ENCODE measurements around the gene DZIP3. TPM values are rescaled to one million over a fixed set of nuclear protein-coding genes. Genes with fewer than 3 reads are reported as not detected.
A peak's percentile ranks its signal among the peaks of the same experiment; 100 is the strongest.

DZIP3 gene
- total and polyA plus RNA-seq, 7 experiments from 2014 or later, result 4.5 to 17.3 (median 14.5) TPM

- intact Hi-C loops (cut with micrococcal nuclease), result no loop called here
- Histone ChIP-seq H3K9me3 (ENCODE audit: control insufficient read depth in 2 of 3, low read length in 3 of 3) (no peaks in the 10 kb centered on the region), H3K4me3 (ENCODE audit: low read length) (no peak overlapping the region), H3K4me1 (ENCODE audit: control insufficient read depth in 2 of 2, insufficient read depth in 2 of 2, low read length in 2 of 2) (no peaks in the 10 kb centered on the region), H3K27ac (ENCODE audit: low read depth, low read length) (no peak overlapping the region), H3K27me3 (ENCODE audit: control insufficient read depth in 2 of 2, insufficient read depth in 2 of 2, low read length in 2 of 2) (no peaks in the 10 kb centered on the region), H3K36me3 (ENCODE audit: control insufficient read depth in 2 of 3, insufficient read depth in 3 of 3, low read length in 3 of 3) (no peaks in the 10 kb centered on the region)
- DNase-seq (no peak), ATAC-seq (no peak)
- no peaks in the 10 kb centered on the region for H3K27me3 Mint-ChIP-seq
- no peak overlapping the region for H3K27ac Mint-ChIP-seq
- H3K36me3 Mint-ChIP-seq, result peaks cover 0 to 25% (median 0%) of the 10 kb centered on the region in 5 donors
- ChIA-PET POLR2A (no interaction called here), CTCF (no interaction called here)
- no peaks in the 10 kb centered on the region for H3K9me3 Mint-ChIP-seq
- H3K4me3 Mint-ChIP-seq, result no peak overlapping the region
- H3K4me1 Mint-ChIP-seq, result peaks cover 0 to 13% (median 0%) of the 10 kb centered on the region in 7 donors
Observed at GRCh38 chr3:108565506-108565905, 24.0 kb upstream of the DZIP3 start.

- Histone ChIP-seq H3K9me3 (ENCODE audit: control insufficient read depth in 2 of 3, low read length in 3 of 3) (no peaks in the 10 kb centered on the region), H3K27me3 (ENCODE audit: control insufficient read depth in 2 of 2, insufficient read depth in 2 of 2, low read length in 2 of 2) (no peaks in the 10 kb centered on the region), H3K4me1 (ENCODE audit: control insufficient read depth in 2 of 2, insufficient read depth in 2 of 2, low read length in 2 of 2) (no peaks in the 10 kb centered on the region), H3K4me3 (ENCODE audit: low read length) (no peak overlapping the region), H3K27ac (ENCODE audit: low read depth, low read length) (no peak overlapping the region), H3K36me3 (ENCODE audit: control insufficient read depth in 2 of 3, insufficient read depth in 3 of 3, low read length in 3 of 3) (no peaks in the 10 kb centered on the region)
- H3K36me3 Mint-ChIP-seq, result peaks cover 0 to 19% (median 0%) of the 10 kb centered on the region in 5 donors
- H3K4me3 Mint-ChIP-seq, result no peak overlapping the region
- CTCF ChIA-PET, result interaction anchor here (0.6 kb wide), 1 partner anchor 797 kb away, joined by 3 read pairs; no protein-coding TSS in a partner anchor
- no peak for DNase-seq
- H3K27ac Mint-ChIP-seq, result no peak overlapping the region
- intact Hi-C loops (cut with micrococcal nuclease), result no loop called here
- peaks cover 0 to 13% (median 0%) of the 10 kb centered on the region in 7 donors for H3K4me1 Mint-ChIP-seq
- POLR2A ChIA-PET, result no interaction called here
- no peaks in the 10 kb centered on the region for H3K9me3 Mint-ChIP-seq
- ATAC-seq, result no peak
- H3K27me3 Mint-ChIP-seq, result no peaks in the 10 kb centered on the region
Observed at GRCh38 chr3:108566599-108566998, 22.9 kb upstream of the DZIP3 start.

GRCh38 chr3:108569336-108569735, 20.2 kb upstream of the DZIP3 start:
- CTCF ChIA-PET, result no interaction called here
- intact Hi-C loops (cut with micrococcal nuclease), result no loop called here
- H3K4me1 ChIP-seq (ENCODE audit: control insufficient read depth in 2 of 2, insufficient read depth in 2 of 2, low read length in 2 of 2), result no peaks in the 10 kb centered on the region
- H3K9me3 ChIP-seq (ENCODE audit: control insufficient read depth in 2 of 3, low read length in 3 of 3), result no peaks in the 10 kb centered on the region
- Mint-ChIP-seq H3K27me3 (no peaks in the 10 kb centered on the region), H3K4me3 (no peak overlapping the region), H3K9me3 (peaks cover 0 to 18% (median 2%) of the 10 kb centered on the region in 11 donors), H3K27ac (no peak overlapping the region), H3K4me1 (peaks cover 0 to 11% (median 0%) of the 10 kb centered on the region in 7 donors), H3K36me3 (peaks cover 0 to 36% (median 16%) of the 10 kb centered on the region in 5 donors)
- no peak overlapping the region for H3K27ac ChIP-seq (ENCODE audit: low read depth, low read length)
- H3K27me3 ChIP-seq (ENCODE audit: control insufficient read depth in 2 of 2, insufficient read depth in 2 of 2, low read length in 2 of 2), result no peaks in the 10 kb centered on the region
- ATAC-seq (no peak), DNase-seq (no peak)
- H3K36me3 ChIP-seq (ENCODE audit: control insufficient read depth in 2 of 3, insufficient read depth in 3 of 3, low read length in 3 of 3), result no peaks in the 10 kb centered on the region
- H3K4me3 ChIP-seq (ENCODE audit: low read length), result no peak overlapping the region
- POLR2A ChIA-PET, result no interaction called here

- no peaks in the 10 kb centered on the region for H3K27me3 Mint-ChIP-seq
- peaks cover 0 to 2% (median 0%) of the 10 kb centered on the region in 7 donors for H3K4me1 Mint-ChIP-seq
- Histone ChIP-seq H3K9me3 (ENCODE audit: control insufficient read depth in 2 of 3, low read length in 3 of 3) (no peaks in the 10 kb centered on the region), H3K4me1 (ENCODE audit: control insufficient read depth in 2 of 2, insufficient read depth in 2 of 2, low read length in 2 of 2) (no peaks in the 10 kb centered on the region), H3K27me3 (ENCODE audit: control insufficient read depth in 2 of 2, insufficient read depth in 2 of 2, low read length in 2 of 2) (no peaks in the 10 kb centered on the region), H3K36me3 (ENCODE audit: control insufficient read depth in 2 of 3, insufficient read depth in 3 of 3, low read length in 3 of 3) (no peaks in the 10 kb centered on the region), H3K27ac (ENCODE audit: low read depth, low read length) (no peak overlapping the region), H3K4me3 (ENCODE audit: low read length) (no peak overlapping the region)
- peaks cover 0 to 40% (median 15%) of the 10 kb centered on the region in 5 donors for H3K36me3 Mint-ChIP-seq
- no peak for ATAC-seq
- no peak overlapping the region for H3K4me3 Mint-ChIP-seq
- DNase-seq, result no peak
- H3K9me3 Mint-ChIP-seq, result peaks cover 0 to 6% (median 1%) of the 10 kb centered on the region in 11 donors
- POLR2A ChIA-PET, result interaction anchor here (1.9 kb wide), 1 partner anchor 12 kb away, joined by 7 read pairs; the partner anchor contains the start of genes CIP2A and DZIP3
- no peak overlapping the region for H3K27ac Mint-ChIP-seq
- intact Hi-C loops (cut with micrococcal nuclease), result no loop called here
- CTCF ChIA-PET, result no interaction called here
Observed at GRCh38 chr3:108578064-108578463, 11.5 kb upstream of the DZIP3 start.

- DNase-seq (peak in 1 of 9 donors; percentile 10), ATAC-seq (no peak)
- Mint-ChIP-seq H3K27me3 (no peaks in the 10 kb centered on the region), H3K4me3 (peak overlapping the region; percentile 94 to 99 (median 98)), H3K9me3 (no peaks in the 10 kb centered on the region), H3K27ac (peak overlapping the region; percentile 95 to 100 (median 99)), H3K4me1 (peaks cover 12 to 55% (median 36%) of the 10 kb centered on the region in 7 donors), H3K36me3 (peaks cover 0 to 10% (median 0%) of the 10 kb centered on the region in 5 donors)
- H3K27me3 ChIP-seq (ENCODE audit: control insufficient read depth in 2 of 2, insufficient read depth in 2 of 2, low read length in 2 of 2), result no peaks in the 10 kb centered on the region
- CTCF ChIA-PET, result interaction anchor here (0.6 to 4.5 kb wide), 4 partner anchors 9 to 1069 kb away, joined by 4 to 39 read pairs (median 5); no protein-coding TSS in a partner anchor
- POLR2A ChIA-PET, result interaction anchor here (0.5 to 6.0 kb wide), 11 partner anchors 11 to 1066 kb away, joined by 3 to 159 read pairs (median 6); partner anchors contain the start of genes BBX and TRAT1
- peak overlapping the region; percentile 92 for H3K27ac ChIP-seq (ENCODE audit: low read depth, low read length)
- H3K4me1 ChIP-seq (ENCODE audit: control insufficient read depth in 2 of 2, insufficient read depth in 2 of 2, low read length in 2 of 2), result peaks cover 11 to 15% of the 10 kb centered on the region in 2 donors
- peak overlapping the region; percentile 87 for H3K4me3 ChIP-seq (ENCODE audit: low read length)
- H3K9me3 ChIP-seq (ENCODE audit: control insufficient read depth in 2 of 3, low read length in 3 of 3), result no peaks in the 10 kb centered on the region
- intact Hi-C loops (cut with micrococcal nuclease), result loop anchor here (2.0 to 10.0 kb wide), 7 partner anchors 36 to 1064 kb away; partner anchors contain the start of gene CD47 (in 1 of the 2)
- H3K36me3 ChIP-seq (ENCODE audit: control insufficient read depth in 2 of 3, insufficient read depth in 3 of 3, low read length in 3 of 3), result peaks cover 0 to 6% (median 0%) of the 10 kb centered on the region in 3 experiments
Observed at GRCh38 chr3:108588601-108589000, 921 bp upstream of the DZIP3 start.

GRCh38 chr3:108589998-108590323, 439 bp downstream of the DZIP3 start:
- Histone ChIP-seq H3K9me3 (ENCODE audit: control insufficient read depth in 2 of 3, low read length in 3 of 3) (no peaks in the 10 kb centered on the region), H3K36me3 (ENCODE audit: control insufficient read depth in 2 of 3, insufficient read depth in 3 of 3, low read length in 3 of 3) (peaks cover 0 to 6% (median 0%) of the 10 kb centered on the region in 3 experiments), H3K27ac (ENCODE audit: low read depth, low read length) (peak overlapping the region; percentile 92), H3K4me1 (ENCODE audit: control insufficient read depth in 2 of 2, insufficient read depth in 2 of 2, low read length in 2 of 2) (peaks cover 11 to 15% of the 10 kb centered on the region in 2 donors), H3K4me3 (ENCODE audit: low read length) (peak overlapping the region; percentile 87), H3K27me3 (ENCODE audit: control insufficient read depth in 2 of 2, insufficient read depth in 2 of 2, low read length in 2 of 2) (no peaks in the 10 kb centered on the region)
- H3K27ac Mint-ChIP-seq, result peak overlapping the region; percentile 95 to 100 (median 99)
- intact Hi-C loops (cut with micrococcal nuclease), result loop anchor here (1.0 to 10.0 kb wide), 18 partner anchors 8 to 1066 kb away; partner anchors contain the start of genes IFT57 (in 2 of the 2), TRAT1 (in 2 of the 2) and CD47 (in 1 of the 2)
- CTCF ChIA-PET, result interaction anchor here (1.0 to 4.5 kb wide), 5 partner anchors 8 to 228 kb away, joined by 3 to 39 read pairs (median 4); no protein-coding TSS in a partner anchor
- H3K36me3 Mint-ChIP-seq, result peaks cover 0 to 12% (median 0%) of the 10 kb centered on the region in 5 donors
- ATAC-seq (no peak), DNase-seq (no peak)
- POLR2A ChIA-PET, result interaction anchor here (0.7 to 6.0 kb wide), 20 partner anchors 7 to 1297 kb away, joined by 3 to 159 read pairs (median 4); partner anchors contain the start of genes BBX and TRAT1
- H3K27me3 Mint-ChIP-seq, result no peaks in the 10 kb centered on the region
- peaks cover 12 to 52% (median 39%) of the 10 kb centered on the region in 7 donors for H3K4me1 Mint-ChIP-seq
- H3K4me3 Mint-ChIP-seq, result peak overlapping the region; percentile 94 to 99 (median 98)
- H3K9me3 Mint-ChIP-seq, result no peaks in the 10 kb centered on the region

Data from naive thymus-derived CD4-positive, alpha-beta T cell (primary cell).